SU-DHL-6 (cell line): ENCODE results near the gene POLA1.

Source experiments
- CTCF ChIP-seq: fragments of 200-600 bp; sonication (generic); IDR thresholded peaks from one replicate; pipeline ENCODE4 v1.5.1; 2017; ENCODE audit warnings: antibody characterized with exemption, mild to moderate bottlenecking, low read length, moderate library complexity; ENCODE audit not compliant: insufficient read depth, poor library complexity, severe bottlenecking
- EZH2phosphoT487 ChIP-seq: fragments of 200-600 bp; sonication (generic), shearing (Covaris generic); conservative IDR thresholded peaks from 2 replicates; pipeline ENCODE4 v1.6.1; 2018; ENCODE audit warnings: mild to moderate bottlenecking, antibody characterized with exemption, low read length, moderate library complexity, mixed read lengths

GRCh38 chrX:25011589-25012432, 318.1 kb downstream of the POLA1 start:
- TF ChIP-seq CTCF (no peak), EZH2phosphoT487 (no peak)
